ENCODE measurements around the gene VIL1. TPM values are rescaled to one million over a fixed set of nuclear protein-coding genes. Genes with fewer than 3 reads are reported as not detected.
A peak's percentile ranks its signal among the peaks of the same experiment; 100 is the strongest.

VIL1 gene
- polyA plus RNA-seq, 1 donor from 2014 or later = not detected

DNA sequence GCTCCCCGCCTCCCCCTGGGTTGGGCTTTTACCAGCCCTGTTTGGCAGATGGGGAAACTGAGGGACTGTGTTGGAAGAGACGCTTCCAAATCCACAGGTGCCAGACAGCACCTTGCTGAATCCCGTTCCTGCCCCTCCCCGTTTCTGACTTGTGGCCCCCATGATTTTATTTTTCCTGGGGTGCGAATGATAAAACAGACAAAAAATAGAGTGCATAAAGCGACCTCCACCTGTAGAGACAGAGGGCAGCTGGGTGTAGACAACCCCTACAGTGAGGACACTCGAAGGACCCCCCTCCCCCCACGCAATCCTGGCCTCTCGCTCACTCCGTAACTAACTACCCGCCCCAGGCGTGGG is 21.5 kb upstream of the VIL1 start:
- H3K9ac ChIP-seq (ENCODE audit: low read length) = no peak overlapping the region
- H3K79me2 ChIP-seq (replicated peaks; ENCODE audit: insufficient read depth, low read length) = no peaks in the 10 kb centered on the region
- H3K27me3 ChIP-seq (ENCODE audit: insufficient read depth, low read depth, low read length) = peaks cover 33% of the 10 kb centered on the region
- H3K9me3 ChIP-seq (ENCODE audit: low read length) = no peaks in the 10 kb centered on the region
- H3K4me2 ChIP-seq (ENCODE audit: low read length) = no peak overlapping the region
- no peak for TF ChIP-seq RAD21 (conservative IDR thresholded peaks at IDR 0.05)
- TF ChIP-seq, protein P1, sequence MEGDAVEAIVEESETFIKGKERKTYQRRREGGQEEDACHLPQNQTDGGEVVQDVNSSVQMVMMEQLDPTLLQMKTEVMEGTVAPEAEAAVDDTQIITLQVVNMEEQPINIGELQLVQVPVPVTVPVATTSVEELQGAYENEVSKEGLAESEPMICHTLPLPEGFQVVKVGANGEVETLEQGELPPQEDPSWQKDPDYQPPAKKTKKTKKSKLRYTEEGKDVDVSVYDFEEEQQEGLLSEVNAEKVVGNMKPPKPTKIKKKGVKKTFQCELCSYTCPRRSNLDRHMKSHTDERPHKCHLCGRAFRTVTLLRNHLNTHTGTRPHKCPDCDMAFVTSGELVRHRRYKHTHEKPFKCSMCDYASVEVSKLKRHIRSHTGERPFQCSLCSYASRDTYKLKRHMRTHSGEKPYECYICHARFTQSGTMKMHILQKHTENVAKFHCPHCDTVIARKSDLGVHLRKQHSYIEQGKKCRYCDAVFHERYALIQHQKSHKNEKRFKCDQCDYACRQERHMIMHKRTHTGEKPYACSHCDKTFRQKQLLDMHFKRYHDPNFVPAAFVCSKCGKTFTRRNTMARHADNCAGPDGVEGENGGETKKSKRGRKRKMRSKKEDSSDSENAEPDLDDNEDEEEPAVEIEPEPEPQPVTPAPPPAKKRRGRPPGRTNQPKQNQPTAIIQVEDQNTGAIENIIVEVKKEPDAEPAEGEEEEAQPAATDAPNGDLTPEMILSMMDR (IDR thresholded peaks at IDR 0.05; ENCODE audit: poor library complexity, severe bottlenecking) = no peak
- no peak for TF ChIP-seq TAF1 (IDR thresholded peaks at IDR 0.05; ENCODE audit: low read depth)
- no peak overlapping the region for H3K27ac ChIP-seq (ENCODE audit: low read length)
- H3K9me2 ChIP-seq (ENCODE audit: insufficient read depth, low read length) = no peaks in the 10 kb centered on the region
- no peaks in the 10 kb centered on the region for H3K36me3 ChIP-seq (ENCODE audit: insufficient read depth, low read length)
- no peak overlapping the region for H2AFZ ChIP-seq (ENCODE audit: low read depth, low read length)
- no peak overlapping the region for H3K4me3 ChIP-seq (ENCODE audit: low read length)
- H3F3A ChIP-seq (ENCODE audit: insufficient read depth, low read length, poor library complexity, severe bottlenecking) = no peaks in the 10 kb centered on the region
- no peaks in the 10 kb centered on the region for H4K20me1 ChIP-seq (ENCODE audit: insufficient read depth)

DNA sequence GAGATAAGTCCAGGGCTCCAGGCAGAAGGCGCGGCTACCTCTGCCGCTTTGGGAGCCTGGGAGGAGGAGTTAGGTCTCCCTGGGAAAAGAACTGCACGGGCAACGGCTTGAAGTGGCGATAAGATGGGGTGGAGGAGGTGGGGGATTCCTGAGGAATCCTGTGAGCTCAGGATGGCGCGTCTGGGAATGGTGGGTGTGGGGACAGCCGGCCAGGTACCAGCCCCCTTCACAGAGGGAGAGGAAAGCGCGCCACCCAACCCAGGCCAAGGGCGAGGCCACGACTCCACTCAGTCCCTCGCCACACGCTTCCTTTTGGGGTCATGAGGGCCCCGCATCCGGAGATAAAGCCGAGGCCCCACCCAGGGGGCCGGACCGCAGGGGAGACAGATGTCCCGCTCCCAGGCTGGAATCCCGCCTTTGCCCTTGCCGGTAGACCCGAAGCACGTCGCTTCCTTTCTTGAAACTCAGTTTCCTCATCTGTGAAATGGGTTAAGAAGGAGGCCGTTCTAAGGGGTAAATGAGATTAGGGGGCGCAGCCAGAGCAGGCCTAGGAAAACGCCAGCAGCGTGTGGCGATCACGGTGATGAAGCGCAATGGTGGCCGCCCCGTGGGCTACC is 21.0 kb upstream of the VIL1 start:
- Histone ChIP-seq H3K36me3 (ENCODE audit: insufficient read depth, low read length) (no peaks in the 10 kb centered on the region), H3K9me3 (ENCODE audit: low read length) (no peaks in the 10 kb centered on the region), H3K27me3 (ENCODE audit: insufficient read depth, low read depth, low read length) (peaks cover 33% of the 10 kb centered on the region), H3K4me2 (ENCODE audit: low read length) (no peak overlapping the region), H3K9me2 (ENCODE audit: insufficient read depth, low read length) (no peaks in the 10 kb centered on the region), H2AFZ (ENCODE audit: low read depth, low read length) (no peak overlapping the region), H3F3A (ENCODE audit: insufficient read depth, low read length, poor library complexity, severe bottlenecking) (no peaks in the 10 kb centered on the region), H4K20me1 (ENCODE audit: insufficient read depth) (no peaks in the 10 kb centered on the region), H3K9ac (ENCODE audit: low read length) (no peak overlapping the region), H3K27ac (ENCODE audit: low read length) (no peak overlapping the region), H3K4me3 (ENCODE audit: low read length) (no peak overlapping the region), H3K79me2 (replicated peaks; ENCODE audit: insufficient read depth, low read length) (no peaks in the 10 kb centered on the region)
- TF ChIP-seq SMC3 (conservative IDR thresholded peaks at IDR 0.05; ENCODE audit: poor library complexity) (no peak), EP300 (conservative IDR thresholded peaks at IDR 0.05; ENCODE audit: poor library complexity, severe bottlenecking) (no peak), EZH2 (IDR thresholded peaks at IDR 0.05; ENCODE audit: borderline replicate concordance, insufficient read depth, low read length, poor library complexity, severe bottlenecking) (peak; percentile 67)

DNA sequence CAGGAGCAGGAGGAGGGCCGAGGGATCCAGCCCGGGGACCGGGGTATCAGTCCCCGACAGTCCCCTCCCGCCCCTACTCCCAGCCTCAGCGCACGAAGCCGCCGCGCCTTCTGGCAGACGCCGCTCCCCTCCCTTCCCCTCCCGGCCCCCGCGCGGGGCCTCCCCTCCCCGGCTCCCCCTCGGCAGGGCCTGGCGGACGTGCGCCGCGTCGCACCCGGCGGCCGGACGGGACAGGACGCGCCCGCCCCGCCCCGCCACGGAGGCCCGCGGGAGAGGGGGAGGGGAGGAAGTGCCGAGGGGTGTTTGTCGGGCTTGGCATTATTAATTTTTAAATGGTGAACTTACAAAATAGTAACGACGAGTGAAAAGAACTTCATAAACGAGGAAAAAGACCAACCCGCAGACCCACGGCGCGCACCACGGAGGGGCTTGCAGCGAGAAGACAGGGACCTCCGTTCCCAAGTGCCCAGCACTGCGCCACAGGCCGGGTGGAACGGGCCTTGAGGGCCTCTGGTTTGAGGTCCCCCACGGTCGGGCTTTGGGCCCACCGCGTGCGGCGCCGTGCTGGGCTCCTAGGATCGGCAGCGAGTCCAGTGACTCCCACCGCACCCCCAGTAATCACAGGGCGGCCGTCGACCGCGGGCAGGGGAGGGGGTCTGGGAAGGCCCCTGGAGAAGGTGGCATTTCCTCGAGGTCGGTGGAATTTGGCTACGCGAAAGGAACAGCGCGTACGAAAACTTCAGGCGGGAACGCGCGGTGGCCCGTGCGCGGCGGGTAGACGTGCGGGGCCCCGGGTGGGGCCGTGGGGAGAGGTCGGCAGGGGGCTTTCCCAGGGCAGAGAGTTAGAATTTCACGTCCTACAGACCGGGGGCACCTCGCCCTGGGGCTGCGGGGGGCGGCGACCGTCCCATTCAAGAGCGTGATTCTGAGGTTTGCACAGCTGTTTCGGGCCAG is 20.2 kb upstream of the VIL1 start:
- peaks cover 33% of the 10 kb centered on the region for H3K27me3 ChIP-seq (ENCODE audit: insufficient read depth, low read depth, low read length)
- H4K20me1 ChIP-seq (ENCODE audit: insufficient read depth) = no peaks in the 10 kb centered on the region
- no peak overlapping the region for H2AFZ ChIP-seq (ENCODE audit: low read depth, low read length)
- no peaks in the 10 kb centered on the region for H3K79me2 ChIP-seq (replicated peaks; ENCODE audit: insufficient read depth, low read length)
- no peaks in the 10 kb centered on the region for H3K9me3 ChIP-seq (ENCODE audit: low read length)
- no peaks in the 10 kb centered on the region for H3K9me2 ChIP-seq (ENCODE audit: insufficient read depth, low read length)
- H3F3A ChIP-seq (ENCODE audit: insufficient read depth, low read length, poor library complexity, severe bottlenecking) = no peaks in the 10 kb centered on the region
- H3K27ac ChIP-seq (ENCODE audit: low read length) = no peak overlapping the region
- no peaks in the 10 kb centered on the region for H3K36me3 ChIP-seq (ENCODE audit: insufficient read depth, low read length)
- H3K4me3 ChIP-seq (ENCODE audit: low read length) = peak overlapping the region; percentile 81
- TF ChIP-seq, protein P2, sequence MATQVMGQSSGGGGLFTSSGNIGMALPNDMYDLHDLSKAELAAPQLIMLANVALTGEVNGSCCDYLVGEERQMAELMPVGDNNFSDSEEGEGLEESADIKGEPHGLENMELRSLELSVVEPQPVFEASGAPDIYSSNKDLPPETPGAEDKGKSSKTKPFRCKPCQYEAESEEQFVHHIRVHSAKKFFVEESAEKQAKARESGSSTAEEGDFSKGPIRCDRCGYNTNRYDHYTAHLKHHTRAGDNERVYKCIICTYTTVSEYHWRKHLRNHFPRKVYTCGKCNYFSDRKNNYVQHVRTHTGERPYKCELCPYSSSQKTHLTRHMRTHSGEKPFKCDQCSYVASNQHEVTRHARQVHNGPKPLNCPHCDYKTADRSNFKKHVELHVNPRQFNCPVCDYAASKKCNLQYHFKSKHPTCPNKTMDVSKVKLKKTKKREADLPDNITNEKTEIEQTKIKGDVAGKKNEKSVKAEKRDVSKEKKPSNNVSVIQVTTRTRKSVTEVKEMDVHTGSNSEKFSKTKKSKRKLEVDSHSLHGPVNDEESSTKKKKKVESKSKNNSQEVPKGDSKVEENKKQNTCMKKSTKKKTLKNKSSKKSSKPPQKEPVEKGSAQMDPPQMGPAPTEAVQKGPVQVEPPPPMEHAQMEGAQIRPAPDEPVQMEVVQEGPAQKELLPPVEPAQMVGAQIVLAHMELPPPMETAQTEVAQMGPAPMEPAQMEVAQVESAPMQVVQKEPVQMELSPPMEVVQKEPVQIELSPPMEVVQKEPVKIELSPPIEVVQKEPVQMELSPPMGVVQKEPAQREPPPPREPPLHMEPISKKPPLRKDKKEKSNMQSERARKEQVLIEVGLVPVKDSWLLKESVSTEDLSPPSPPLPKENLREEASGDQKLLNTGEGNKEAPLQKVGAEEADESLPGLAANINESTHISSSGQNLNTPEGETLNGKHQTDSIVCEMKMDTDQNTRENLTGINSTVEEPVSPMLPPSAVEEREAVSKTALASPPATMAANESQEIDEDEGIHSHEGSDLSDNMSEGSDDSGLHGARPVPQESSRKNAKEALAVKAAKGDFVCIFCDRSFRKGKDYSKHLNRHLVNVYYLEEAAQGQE (IDR thresholded peaks at IDR 0.05; ENCODE audit: borderline replicate concordance) = no peak
- peak; percentile 75 for TF ChIP-seq EZH2 (IDR thresholded peaks at IDR 0.05; ENCODE audit: borderline replicate concordance, insufficient read depth, low read length, poor library complexity, severe bottlenecking)
- no peak overlapping the region for H3K4me2 ChIP-seq (ENCODE audit: low read length)
- H3K9ac ChIP-seq (ENCODE audit: low read length) = no peak overlapping the region
